ENCODE measurements around the gene ABHD17B. TPM values are rescaled to one million over a fixed set of nuclear protein-coding genes. Genes with fewer than 3 reads are reported as not detected.

Gene ABHD17B
- total RNA-seq, 4 donors from 2014 or later, result 13.0 to 25.4 (median 15.2) TPM

DNA sequence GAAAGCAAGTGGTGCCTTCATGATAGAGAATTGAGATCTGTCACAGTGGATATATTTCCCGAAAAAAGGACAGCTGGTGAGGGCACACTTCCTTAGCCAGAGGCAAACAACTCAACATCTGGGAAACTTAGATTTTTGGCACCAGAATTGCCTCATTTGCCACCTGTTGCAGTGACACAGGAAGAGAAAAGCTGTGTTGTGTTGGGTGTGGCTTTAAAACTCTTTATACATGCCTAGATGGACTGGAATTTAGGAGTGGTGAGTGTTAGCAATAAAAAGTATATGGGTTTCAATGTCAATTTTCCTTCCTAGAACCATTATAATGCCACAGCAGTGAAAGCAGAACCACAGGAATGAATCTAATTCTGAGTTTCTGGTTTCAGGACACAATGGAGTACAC lies 80.1 kb downstream of the ABHD17B start:
- TF ChIP-seq, protein P1, sequence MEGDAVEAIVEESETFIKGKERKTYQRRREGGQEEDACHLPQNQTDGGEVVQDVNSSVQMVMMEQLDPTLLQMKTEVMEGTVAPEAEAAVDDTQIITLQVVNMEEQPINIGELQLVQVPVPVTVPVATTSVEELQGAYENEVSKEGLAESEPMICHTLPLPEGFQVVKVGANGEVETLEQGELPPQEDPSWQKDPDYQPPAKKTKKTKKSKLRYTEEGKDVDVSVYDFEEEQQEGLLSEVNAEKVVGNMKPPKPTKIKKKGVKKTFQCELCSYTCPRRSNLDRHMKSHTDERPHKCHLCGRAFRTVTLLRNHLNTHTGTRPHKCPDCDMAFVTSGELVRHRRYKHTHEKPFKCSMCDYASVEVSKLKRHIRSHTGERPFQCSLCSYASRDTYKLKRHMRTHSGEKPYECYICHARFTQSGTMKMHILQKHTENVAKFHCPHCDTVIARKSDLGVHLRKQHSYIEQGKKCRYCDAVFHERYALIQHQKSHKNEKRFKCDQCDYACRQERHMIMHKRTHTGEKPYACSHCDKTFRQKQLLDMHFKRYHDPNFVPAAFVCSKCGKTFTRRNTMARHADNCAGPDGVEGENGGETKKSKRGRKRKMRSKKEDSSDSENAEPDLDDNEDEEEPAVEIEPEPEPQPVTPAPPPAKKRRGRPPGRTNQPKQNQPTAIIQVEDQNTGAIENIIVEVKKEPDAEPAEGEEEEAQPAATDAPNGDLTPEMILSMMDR (IDR thresholded peaks at IDR 0.05; ENCODE audit: low read depth), result no peak

DNA sequence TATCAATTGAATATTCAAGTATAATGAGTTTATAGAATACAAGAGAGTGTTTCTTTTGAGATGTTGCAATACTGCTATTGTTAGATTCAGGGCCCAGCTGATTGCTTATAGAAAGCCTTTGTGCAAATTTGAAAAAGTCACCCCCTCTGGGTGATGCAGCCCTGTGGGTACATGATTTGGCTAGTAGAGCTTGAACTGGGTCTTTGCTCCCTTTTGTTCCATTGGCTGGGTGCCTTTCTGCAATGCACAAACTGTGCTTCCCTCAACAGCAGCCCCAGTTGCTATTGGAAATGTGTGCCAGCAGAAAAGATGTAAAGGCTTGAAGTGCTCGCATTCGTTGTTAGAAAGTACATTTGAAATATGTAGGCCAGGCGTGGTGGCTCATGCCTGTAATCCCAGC lies 80.8 kb downstream of the ABHD17B start:
- TF ChIP-seq, protein P1 (IDR thresholded peaks at IDR 0.05; ENCODE audit: low read depth), result no peak

DNA sequence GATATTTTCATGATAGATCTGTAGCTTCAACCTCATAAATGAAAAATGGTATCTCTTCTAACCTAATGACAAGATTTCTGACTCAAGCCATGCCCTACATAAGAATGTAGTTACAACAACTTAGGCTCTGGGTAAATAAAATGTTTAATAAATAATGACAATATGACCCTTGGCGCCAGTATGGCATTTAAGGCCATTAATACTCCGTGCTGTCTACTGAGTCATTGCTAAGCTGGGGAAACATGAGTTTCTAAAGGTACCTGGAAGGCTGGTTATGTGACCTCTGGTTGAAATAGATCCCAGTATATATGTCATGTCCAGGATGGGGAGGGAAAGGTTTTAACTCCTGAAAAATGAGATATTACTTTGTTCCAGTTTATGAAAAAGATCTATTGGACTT lies 84.7 kb downstream of the ABHD17B start:
- TF ChIP-seq, protein P1 (IDR thresholded peaks at IDR 0.05; ENCODE audit: low read depth), result no peak

DNA sequence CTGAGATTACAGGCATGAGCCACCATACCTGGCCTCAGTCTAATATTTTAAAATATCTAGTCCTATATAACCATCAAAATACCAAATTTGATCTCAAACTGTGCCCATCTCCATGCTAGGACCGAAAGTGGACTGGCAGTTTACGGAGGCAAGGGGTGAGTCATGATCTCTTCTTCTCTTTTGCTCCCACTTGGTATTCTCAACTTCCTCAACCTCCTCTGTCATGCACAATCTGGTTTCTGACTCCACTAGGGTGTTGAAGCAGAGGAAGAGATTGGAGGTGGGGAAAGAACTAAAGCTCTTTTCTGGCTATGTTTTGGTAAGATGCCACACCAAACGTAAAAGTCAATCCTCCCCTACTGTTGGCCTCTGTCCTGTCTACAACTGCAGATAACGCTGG lies 86.7 kb downstream of the ABHD17B start:
- TF ChIP-seq, protein P1 (IDR thresholded peaks at IDR 0.05; ENCODE audit: low read depth), result no peak

DNA sequence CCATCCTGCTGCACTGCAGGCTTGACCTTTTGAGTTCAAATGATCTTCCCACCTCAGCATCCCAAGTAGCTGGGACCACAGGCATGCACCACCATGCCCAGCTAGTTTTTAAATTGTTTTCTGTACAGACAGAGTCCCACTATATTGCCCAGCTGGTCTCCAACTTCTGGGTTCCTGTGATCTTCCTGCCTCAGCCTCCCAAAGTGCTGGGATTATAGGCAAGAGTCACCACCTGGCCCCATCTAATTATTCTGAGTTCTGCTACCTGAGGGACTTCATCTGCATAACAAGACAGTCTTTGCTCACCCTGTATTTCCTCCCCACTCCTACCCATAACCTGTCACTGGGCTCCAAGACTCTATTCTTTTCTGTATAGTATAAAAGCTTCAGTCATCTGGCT lies 88.1 kb downstream of the ABHD17B start:
- TF ChIP-seq, protein P1 (IDR thresholded peaks at IDR 0.05; ENCODE audit: low read depth), result no peak

DNA sequence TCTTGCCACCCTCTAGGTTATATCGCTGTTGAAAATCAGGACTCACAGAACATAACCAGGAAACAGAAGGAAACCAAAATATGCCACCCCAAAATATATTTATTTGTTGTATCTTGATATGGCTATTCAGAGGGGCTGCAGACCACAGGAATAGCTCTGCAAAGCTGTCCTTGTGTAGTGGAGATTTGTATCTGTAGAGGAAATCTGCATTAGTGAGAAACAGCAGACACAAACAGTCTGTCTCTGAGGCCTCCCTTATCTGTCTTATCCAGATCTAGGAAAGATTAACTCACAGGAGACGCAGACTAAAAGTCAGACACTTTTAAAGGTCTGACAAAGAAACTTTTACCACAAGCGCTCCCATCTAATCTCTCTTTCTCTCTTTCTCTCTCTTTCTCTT lies 88.5 kb downstream of the ABHD17B start:
- TF ChIP-seq, protein P1 (IDR thresholded peaks at IDR 0.05; ENCODE audit: low read depth), result no peak

DNA sequence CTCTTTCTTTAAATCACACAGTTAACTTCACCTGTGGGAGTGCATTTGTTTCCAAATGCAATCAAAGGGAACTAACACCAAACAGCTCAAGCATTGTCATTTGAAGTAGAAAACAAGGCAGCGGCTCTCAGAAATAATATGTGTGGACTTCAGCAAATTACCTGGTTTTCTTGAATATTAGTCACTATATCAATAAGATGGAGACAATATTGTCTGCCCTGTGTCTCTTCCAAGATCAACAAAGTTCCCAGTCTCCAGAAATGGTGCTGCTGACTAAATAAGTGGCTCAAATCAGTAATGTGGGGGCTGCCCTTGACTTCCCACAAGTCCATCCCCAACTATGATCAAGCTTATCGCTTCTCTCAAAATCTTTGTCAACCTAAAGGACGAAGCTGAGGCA lies 89.6 kb downstream of the ABHD17B start:
- TF ChIP-seq, protein P1 (IDR thresholded peaks at IDR 0.05; ENCODE audit: low read depth), result no peak

Measured in subcutaneous adipose tissue (tissue), 4 donors.